HG03066 (cell line): ENCODE results near the gene PEX11A.
"Not testable (repeated sequence)": the region's sequence is repeated elsewhere in the genome, so short reads cannot be mapped to it uniquely, and the experiment has no call there.

Experiments used
- ATAC-seq: cut with Tn5 transposase; IDR thresholded peaks from one replicate; pipeline ENCODE4 v1.9.1; 2021; ENCODE audit warnings: low read depth; ENCODE audit not compliant: unreplicated experiment

PEX11A gene

GRCh38 chr15:89690276-89691218, at the start of gene PEX11A, which contains the start of gene WDR93:
Gene PEX11A (minus strand): TSS chr15:89690754. CDS start chr15:89690632, 122 bp downstream.
Gene WDR93 (plus strand): TSS chr15:89690811. CDS start chr15:89701747, 10,936 bp downstream.
- peak; percentile 86 for ATAC-seq

- no peak for ATAC-seq
These were observed 49.6 kb upstream of the PEX11A start for GRCh38 chr15:89740137-89740536.

- ATAC-seq: no peak
These were observed 45.2 kb upstream of the PEX11A start for GRCh38 chr15:89735773-89736172.

- ATAC-seq: no peak
These were observed 42.1 kb upstream of the PEX11A start for GRCh38 chr15:89732451-89733172.

- no peak for ATAC-seq
These were observed 40.7 kb upstream of the PEX11A start for GRCh38 chr15:89731275-89731674.

GRCh38 chr15:89728254-89728653, 37.7 kb upstream of the PEX11A start:
- ATAC-seq: no peak

GRCh38 chr15:89725064-89725463, 34.5 kb upstream of the PEX11A start:
- ATAC-seq: no peak

GRCh38 chr15:89724621-89725020, 34.1 kb upstream of the PEX11A start:
- ATAC-seq: no peak

GRCh38 chr15:89723031-89723430, 32.5 kb upstream of the PEX11A start:
- ATAC-seq: no peak

GRCh38 chr15:89714775-89715174, 24.2 kb upstream of the PEX11A start:
- ATAC-seq: no peak

GRCh38 chr15:89707577-89707976, 17.0 kb upstream of the PEX11A start:
- no peak for ATAC-seq

- no peak for ATAC-seq
These were observed 13.9 kb upstream of the PEX11A start for GRCh38 chr15:89704411-89704810.

- no peak for ATAC-seq
These were observed 4.6 kb upstream of the PEX11A start for GRCh38 chr15:89695198-89695597.

GRCh38 chr15:89693696-89694095, 3.1 kb upstream of the PEX11A start:
- ATAC-seq: no peak

GRCh38 chr15:89693091-89693490, 2.5 kb upstream of the PEX11A start:
- no peak for ATAC-seq

GRCh38 chr15:89689930-89690275, 651 bp downstream of the PEX11A start:
- ATAC-seq: not testable (repeated sequence)

- ATAC-seq: no peak
These were observed 4.0 kb downstream of the PEX11A start for GRCh38 chr15:89686522-89686921.

GRCh38 chr15:89685995-89686394, 4.6 kb downstream of the PEX11A start:
- ATAC-seq: no peak

- ATAC-seq: no peak
These were observed 9.4 kb downstream of the PEX11A start for GRCh38 chr15:89681146-89681545.

GRCh38 chr15:89680282-89680873, 10.2 kb downstream of the PEX11A start:
- ATAC-seq: no peak

- ATAC-seq: no peak
These were observed 11.3 kb downstream of the PEX11A start, which contains the start of gene PLIN1 for GRCh38 chr15:89679212-89679611. Gene PLIN1 (minus strand): TSS chr15:89679367. CDS start chr15:89677489, 1,878 bp downstream.
